K562 (cell line): ENCODE results near the gene CEP170. TPM values are rescaled to one million over a fixed set of nuclear protein-coding genes. Genes with fewer than 3 reads are reported as not detected.
A peak's percentile ranks its signal among the peaks of the same experiment; 100 is the strongest.

Source experiments
- BRD9 ChIP-seq: fragments of 450-650 bp; IDR thresholded peaks from 2 replicates; pipeline ENCODE4 v1.6.1; 2018; ENCODE audit warnings: low read depth; ENCODE audit not compliant: partially characterized antibody
- CREB1 ChIP-seq, 2 experiments: sonication (generic) in 1 of 2; formaldehyde crosslinking in 1 of 2; IDR thresholded peaks; 2 replicates each; pipeline versions ENCODE4 v1.6.1 to v1.8.0; 2012 to 2022; ENCODE audit warnings: inconsistent platforms in 1 of 2, mild to moderate bottlenecking in 1 of 2, missing genetic modification reagents in 1 of 2, moderate library complexity in 1 of 2
- DPF2 ChIP-seq: fragments of 450-650 bp; IDR thresholded peaks from 2 replicates; pipeline ENCODE4 v1.6.1; 2016
- EP300 ChIP-seq: IDR thresholded peaks from 2 replicates; pipeline ENCODE4 v1.6.1; 2012; ENCODE audit warnings: low read length, improper control_type of control experiment
- ETV1 ChIP-seq: fragments of 450-650 bp; conservative IDR thresholded peaks from 2 replicates; pipeline ENCODE4 v1.6.1; 2016; ENCODE audit warnings: missing genetic modification characterization, control low read depth, low read depth, missing compliant biosample characterization
- JUND ChIP-seq, 2 experiments: IDR thresholded peaks; 2 replicates in 1 of 2; 3 replicates in 1 of 2; pipeline ENCODE4 v1.6.1; 2011; ENCODE audit warnings: borderline replicate concordance in 2 of 2, low read depth in 2 of 2, low read length in 2 of 2, improper control_type of control experiment in 1 of 2, missing biosample characterization in 1 of 2, missing genetic modification characterization in 1 of 2, missing genetic modification reagents in 1 of 2
- KAT7 ChIP-seq: sonication (generic); formaldehyde crosslinking; IDR thresholded peaks from 2 replicates; pipeline ENCODE4 v1.8.0; 2022; ENCODE audit warnings: missing genetic modification reagents, mild to moderate bottlenecking, borderline replicate concordance
- MCM2 ChIP-seq: fragments of 450-650 bp; IDR thresholded peaks from 2 replicates; pipeline ENCODE4 v1.6.1; 2017; ENCODE audit warnings: low read depth, mild to moderate bottlenecking
- MXI1 ChIP-seq: IDR thresholded peaks from 2 replicates; pipeline ENCODE4 v1.6.1; 2011; ENCODE audit warnings: low read depth, mild to moderate bottlenecking, improper control_type of control experiment, low read length
- MYC ChIP-seq, 2 experiments: fragments of 250-450 bp in 1 of 2; sonication (Bioruptor Pico) in 1 of 2; IDR thresholded peaks; 2 replicates each; pipeline versions ENCODE4 v1.5.1 to v1.6.1; 2012 to 2021; ENCODE audit warnings: low read depth in 2 of 2, borderline replicate concordance in 1 of 2, improper control_type of control experiment in 1 of 2, low read length in 1 of 2, mild to moderate bottlenecking in 1 of 2, moderate library complexity in 1 of 2
- NELFE ChIP-seq: IDR thresholded peaks from 2 replicates; pipeline ENCODE4 v1.6.1; 2011; ENCODE audit warnings: mild to moderate bottlenecking; ENCODE audit not compliant: insufficient read depth, insufficient read length
- POLR2H ChIP-seq: IDR thresholded peaks from 2 replicates; pipeline ENCODE4 v1.6.1; 2016; ENCODE audit warnings: missing genetic modification characterization, low read depth, mild to moderate bottlenecking, control low read depth, missing compliant biosample characterization, moderate library complexity
- SMARCE1 ChIP-seq: fragments of 450-650 bp; IDR thresholded peaks from 2 replicates; pipeline ENCODE4 v1.7.1; 2016; ENCODE audit warnings: mild to moderate bottlenecking
- TGIF2 ChIP-seq: sonication (generic); formaldehyde crosslinking; IDR thresholded peaks from 2 replicates; pipeline ENCODE4 v1.8.1; 2022; ENCODE audit warnings: mild to moderate bottlenecking, missing genetic modification reagents, moderate library complexity
- ZNF253 ChIP-seq: fragments of 250-450 bp; sonication (Bioruptor Pico); conservative IDR thresholded peaks from 2 replicates; pipeline ENCODE4 v1.6.1; 2021; ENCODE audit warnings: mild to moderate bottlenecking
- ZNF41 ChIP-seq: fragments of 250-450 bp; sonication (Bioruptor Pico); conservative IDR thresholded peaks from 2 replicates; pipeline ENCODE4 v1.4.0; 2020; ENCODE audit warnings: mild to moderate bottlenecking
- ZNF436 ChIP-seq: fragments of 250-450, 450-650 bp; sonication (Bioruptor Pico); formaldehyde crosslinking; IDR thresholded peaks from 2 replicates; pipeline ENCODE4 v1.7.0; 2020; ENCODE audit warnings: mild to moderate bottlenecking
- ZNF766 ChIP-seq: fragments of 200-800 bp; sonication (Bioruptor generic); conservative IDR thresholded peaks from 2 replicates; pipeline ENCODE4 v1.6.1; 2016; ENCODE audit warnings: missing genetic modification characterization, missing compliant biosample characterization
- polyA plus RNA-seq, 8 experiments: library from polyadenylated mRNA; depleted of rRNA in 4 of 8; stranded (reverse) in 5 of 8; unstranded in 3 of 8; fragments of >200 nt; fragmentation: Nextera tagmentation in 2 of 8; fragmentation: Illumina TruSeq in 1 of 8; extraction: Ambion mirVana in 2 of 8; extraction: Trizol in 1 of 8; gene quantifications; 2 replicates each; pipeline versions ENCODE4 v1.2.1 to v1.2.3, GENCODE V29; 2011 to 2014; ENCODE audit warnings: inconsistent platforms in 1 of 8, missing spikeins in 1 of 8
- total RNA-seq, 7 experiments: library from RNA; depleted of rRNA in 6 of 7; stranded (reverse); fragments of >200 nt in 6 of 7; fragmentation: Illumina TruSeq in 2 of 7; extraction: Trizol in 2 of 7; gene quantifications; 2 replicates each; pipeline versions ENCODE4 v1.2.1 to v1.2.3, GENCODE V29; 2011 to 2021; ENCODE audit warnings: low replicate concordance in 1 of 7
- TF ChIP-seq, protein P1 (sequence below): fragments of 250-450 bp; sonication (Bioruptor Pico); IDR thresholded peaks from 2 replicates; pipeline ENCODE4 v1.6.1; 2021; ENCODE audit warnings: mild to moderate bottlenecking
- TF ChIP-seq, protein P2 (sequence below): fragments of 450-650 bp; IDR thresholded peaks from 2 replicates; pipeline ENCODE4 v1.6.1; 2016; ENCODE audit warnings: mild to moderate bottlenecking

Gene CEP170
- total and polyA plus RNA-seq, 9 of the 15 experiments (the other 6 are each of a cell fraction or from before 2014, with no cell fraction given) = 22.6 to 110 (median 68.5) TPM

DNA sequence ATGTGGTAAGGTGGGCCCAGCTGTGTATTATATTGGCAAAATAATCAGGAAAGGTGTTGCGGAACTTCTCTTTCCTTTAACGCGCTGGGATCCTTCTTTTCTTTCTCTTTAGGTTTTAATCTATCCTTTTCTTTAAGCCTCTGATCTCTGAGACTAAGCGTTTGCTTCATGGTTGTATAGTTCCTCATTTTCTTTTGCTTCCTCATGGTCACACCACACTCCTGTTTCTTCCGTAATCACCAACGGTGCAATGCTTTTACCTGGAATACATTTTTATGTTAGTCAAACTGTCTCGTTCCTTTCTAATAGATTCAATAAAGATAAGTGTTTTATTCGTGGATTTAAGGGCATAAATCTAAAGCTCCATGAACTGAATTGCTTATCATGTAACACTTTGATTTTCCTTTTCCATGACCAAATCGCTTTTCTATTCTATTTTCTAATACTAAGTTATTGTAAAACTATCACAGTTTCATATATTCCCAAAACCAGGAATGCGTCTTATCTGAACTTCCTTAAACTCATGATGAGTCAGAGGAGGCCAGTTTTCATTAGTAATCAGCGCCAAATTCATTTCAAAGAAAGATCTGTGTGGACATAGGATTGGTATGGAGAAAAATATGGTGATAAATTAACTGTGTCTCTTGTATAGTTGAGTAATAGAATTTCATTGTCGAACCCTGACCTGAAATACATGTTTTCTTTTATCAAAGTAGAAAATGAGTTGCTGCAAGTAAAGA is 13.0 kb upstream of the CEP170 start (continued):
- TF ChIP-seq POLR2H (tag) (0 out of 2 replicates have a peak, but pooled peaks have one; percentile 49), ZNF253 (CRISPR knock-in tag) (no peak), JUND (IDR thresholded peaks at IDR 0.05; ENCODE audit: borderline replicate concordance, low read depth, low read length) (peak; percentile 56; the same call in 1 of the 2 replicates), JUND (tag; IDR thresholded peaks at IDR 0.05; ENCODE audit: borderline replicate concordance, low read depth, low read length) (no peak), ETV1 (tag) (no peak), TGIF2 (CRISPR knock-in tag) (no peak), BRD9 (peak; percentile 29), MCM2 (no peak), ZNF41 (CRISPR knock-in tag) (peak; percentile 96), SMARCE1 (peak; percentile 64; the same call in 1 of the 2 replicates), DPF2 (0 out of 2 replicates have a peak, but pooled peaks have one; percentile 40), ZNF766 (CRISPR knock-in tag) (0 out of 2 replicates have a peak, but pooled peaks have one; percentile 34), ZNF436 (CRISPR knock-in tag) (no peak), CREB1 (IDR thresholded peaks at IDR 0.05) (no peak), CREB1 (CRISPR knock-in tag; IDR thresholded peaks at IDR 0.05) (no peak), NELFE (no peak), EP300 (no peak), MYC (IDR thresholded peaks at IDR 0.05; ENCODE audit: low read depth, low read length) (no peak), MYC (CRISPR knock-in tag; IDR thresholded peaks at IDR 0.05; ENCODE audit: borderline replicate concordance, low read depth) (no peak), MXI1 (no peak), KAT7 (peak; percentile 41; the same call in 1 of the 2 replicates)
- TF ChIP-seq, protein P1, sequence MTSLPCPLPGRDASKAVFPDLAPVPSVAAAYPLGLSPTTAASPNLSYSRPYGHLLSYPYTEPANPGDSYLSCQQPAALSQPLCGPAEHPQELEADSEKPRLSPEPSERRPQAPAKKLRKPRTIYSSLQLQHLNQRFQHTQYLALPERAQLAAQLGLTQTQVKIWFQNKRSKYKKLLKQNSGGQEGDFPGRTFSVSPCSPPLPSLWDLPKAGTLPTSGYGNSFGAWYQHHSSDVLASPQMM (CRISPR knock-in tag) = no peak
- TF ChIP-seq, protein P2, sequence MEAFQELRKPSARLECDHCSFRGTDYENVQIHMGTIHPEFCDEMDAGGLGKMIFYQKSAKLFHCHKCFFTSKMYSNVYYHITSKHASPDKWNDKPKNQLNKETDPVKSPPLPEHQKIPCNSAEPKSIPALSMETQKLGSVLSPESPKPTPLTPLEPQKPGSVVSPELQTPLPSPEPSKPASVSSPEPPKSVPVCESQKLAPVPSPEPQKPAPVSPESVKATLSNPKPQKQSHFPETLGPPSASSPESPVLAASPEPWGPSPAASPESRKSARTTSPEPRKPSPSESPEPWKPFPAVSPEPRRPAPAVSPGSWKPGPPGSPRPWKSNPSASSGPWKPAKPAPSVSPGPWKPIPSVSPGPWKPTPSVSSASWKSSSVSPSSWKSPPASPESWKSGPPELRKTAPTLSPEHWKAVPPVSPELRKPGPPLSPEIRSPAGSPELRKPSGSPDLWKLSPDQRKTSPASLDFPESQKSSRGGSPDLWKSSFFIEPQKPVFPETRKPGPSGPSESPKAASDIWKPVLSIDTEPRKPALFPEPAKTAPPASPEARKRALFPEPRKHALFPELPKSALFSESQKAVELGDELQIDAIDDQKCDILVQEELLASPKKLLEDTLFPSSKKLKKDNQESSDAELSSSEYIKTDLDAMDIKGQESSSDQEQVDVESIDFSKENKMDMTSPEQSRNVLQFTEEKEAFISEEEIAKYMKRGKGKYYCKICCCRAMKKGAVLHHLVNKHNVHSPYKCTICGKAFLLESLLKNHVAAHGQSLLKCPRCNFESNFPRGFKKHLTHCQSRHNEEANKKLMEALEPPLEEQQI = peak; percentile 63; the same call in 1 of the 2 replicates
